ENCODE measurements around the gene ZBTB8A. TPM values are rescaled to one million over a fixed set of nuclear protein-coding genes. Genes with fewer than 3 reads are reported as not detected.
"Not testable (repeated sequence)": the region's sequence is repeated elsewhere in the genome, so short reads cannot be mapped to it uniquely, and the experiment has no call there.

The ZBTB8A gene
- total RNA-seq, 2 donors from 2014 or later: 0.22 to 0.26 TPM

- H3K36me3 Mint-ChIP-seq; H3K27me3 Mint-ChIP-seq; H3K27ac Mint-ChIP-seq; H3K4me3 Mint-ChIP-seq; ATAC-seq; DNase-seq (ENCODE audit: low spot score); H3K9me3 Mint-ChIP-seq; H3K4me1 Mint-ChIP-seq (ENCODE audit: low read depth in 2 of 2): not testable (repeated sequence)
Measured at GRCh38 chr1:32642292-32642827, 103.1 kb downstream of the ZBTB8A start.

- H3K27ac Mint-ChIP-seq: no peak overlapping the region
- H3K4me3 Mint-ChIP-seq: no peak overlapping the region
- H3K4me1 Mint-ChIP-seq (ENCODE audit: low read depth in 2 of 2): peaks cover 9 to 16% of the 10 kb centered on the region in 2 donors
- H3K27me3 Mint-ChIP-seq: no peaks in the 10 kb centered on the region
- H3K36me3 Mint-ChIP-seq: no peaks in the 10 kb centered on the region
- ATAC-seq (no peak), DNase-seq (ENCODE audit: low spot score) (no peak)
- H3K9me3 Mint-ChIP-seq: no peaks in the 10 kb centered on the region
Measured at GRCh38 chr1:32644426-32644825, 105.2 kb downstream of the ZBTB8A start.

GRCh38 chr1:32647308-32648134 is 108.3 kb downstream of the ZBTB8A start:
- DNase-seq (ENCODE audit: low spot score) (no peak), ATAC-seq (no peak)
- H3K36me3 Mint-ChIP-seq: peaks cover 11% of the 10 kb centered on the region
- peak overlapping the region; percentile 99 for H3K4me3 Mint-ChIP-seq
- no peaks in the 10 kb centered on the region for H3K9me3 Mint-ChIP-seq
- H3K27ac Mint-ChIP-seq: peak overlapping the region in 1 of 2 donors; percentile 48
- peaks cover 18 to 30% of the 10 kb centered on the region in 2 donors for H3K4me1 Mint-ChIP-seq (ENCODE audit: low read depth in 2 of 2)
- no peaks in the 10 kb centered on the region for H3K27me3 Mint-ChIP-seq

- peaks cover 13% of the 10 kb centered on the region for H3K36me3 Mint-ChIP-seq
- H3K27me3 Mint-ChIP-seq: no peaks in the 10 kb centered on the region
- H3K4me3 Mint-ChIP-seq: peak within 1 kb of the TSS; percentile 99
- peak; percentile 85 to 88 for ATAC-seq
- DNase-seq (ENCODE audit: low spot score): peak; percentile 95
- peaks cover 29 to 42% of the 10 kb centered on the region in 2 donors for H3K4me1 Mint-ChIP-seq (ENCODE audit: low read depth in 2 of 2)
- no peaks in the 10 kb centered on the region for H3K9me3 Mint-ChIP-seq
- H3K27ac Mint-ChIP-seq: peak within 1 kb of the TSS; percentile 97 to 100
Measured at GRCh38 chr1:32650248-32650751, 111.1 kb downstream of the ZBTB8A start, which contains the start of gene ZBTB8OS. TSS of gene ZBTB8OS (minus strand) at chr1:32650550. CDS start at chr1:32650529, 21 bp downstream.

- peak; percentile 95 for ATAC-seq
- Mint-ChIP-seq H3K9me3 (no peaks in the 10 kb centered on the region), H3K4me3 (peak within 1 kb of the TSS; percentile 99), H3K4me1 (ENCODE audit: low read depth in 2 of 2) (peaks cover 35 to 48% of the 10 kb centered on the region in 2 donors), H3K36me3 (peaks cover 19% of the 10 kb centered on the region), H3K27me3 (no peaks in the 10 kb centered on the region), H3K27ac (peak within 1 kb of the TSS; percentile 97 to 100)
- peak; percentile 99 for DNase-seq (ENCODE audit: low spot score)
Measured at GRCh38 chr1:32650752-32651460, 111.7 kb downstream of the ZBTB8A start, which contains the start of gene RBBP4. TSS of gene RBBP4 (plus strand) at chr1:32651208. CDS start at chr1:32651307, 99 bp downstream.

GRCh38 chr1:32651461-32652073 is 112.3 kb downstream of the ZBTB8A start:
- Mint-ChIP-seq H3K27ac (peak overlapping the region; percentile 97 to 100), H3K4me1 (ENCODE audit: low read depth in 2 of 2) (peaks cover 35 to 50% of the 10 kb centered on the region in 2 donors), H3K36me3 (peaks cover 19% of the 10 kb centered on the region)

GRCh38 chr1:32652244-32652962 is 113.2 kb downstream of the ZBTB8A start:
- ATAC-seq (no peak), DNase-seq (ENCODE audit: low spot score) (no peak)
- H3K27me3 Mint-ChIP-seq: no peaks in the 10 kb centered on the region
- H3K27ac Mint-ChIP-seq: peak overlapping the region; percentile 97 to 100
- H3K4me1 Mint-ChIP-seq (ENCODE audit: low read depth in 2 of 2): peaks cover 40 to 53% of the 10 kb centered on the region in 2 donors
- H3K9me3 Mint-ChIP-seq: no peaks in the 10 kb centered on the region
- H3K4me3 Mint-ChIP-seq: peak overlapping the region; percentile 99
- H3K36me3 Mint-ChIP-seq: peaks cover 24% of the 10 kb centered on the region

More at GRCh38 chr1:32651461-32652073, 112.3 kb downstream of the ZBTB8A start:
- no peaks in the 10 kb centered on the region for H3K9me3 Mint-ChIP-seq
- DNase-seq (ENCODE audit: low spot score): no peak
- no peaks in the 10 kb centered on the region for H3K27me3 Mint-ChIP-seq
- peak overlapping the region; percentile 99 for H3K4me3 Mint-ChIP-seq
- ATAC-seq: no peak

Other genes with a start within 250 kb of the ZBTB8A start
- 100 to 1,000 TPM; 186 to 225 TPM for gene HDAC1, start 247.3 kb upstream of the ZBTB8A start, total RNA-seq
- gene MARCKSL1, start 203.2 kb upstream of the ZBTB8A start, total RNA-seq: 10 to 100 TPM; 11.8 to 35.9 TPM
- gene FAM229A, start 176.9 kb upstream of the ZBTB8A start, total RNA-seq: 10 to 100 TPM in 1 of 2 donors, 1 to 10 TPM in 1; 6.2 to 13.4 TPM
- under 1 TPM in 1 of 2 donors, not detected in 1; 0.36 TPM for gene TSSK3, start 176.9 kb upstream of the ZBTB8A start, total RNA-seq
- gene BSDC1, start 145.0 kb upstream of the ZBTB8A start, total RNA-seq: 10 to 100 TPM; 55.6 to 68.2 TPM
- not detected for gene ZBTB8B, start 74.4 kb upstream of the ZBTB8A start, total RNA-seq
- 10 to 100 TPM; 51.6 to 58.3 TPM for gene ZBTB8OS, start 111.1 kb downstream of the ZBTB8A start, total RNA-seq
- 100 to 1,000 TPM; 228 to 244 TPM for gene RBBP4, start 111.8 kb downstream of the ZBTB8A start, total RNA-seq
- not detected for gene SYNC, start 163.3 kb downstream of the ZBTB8A start, total RNA-seq